ENCODE data around the gene TSPAN18. TPM values are rescaled to one million over a fixed set of nuclear protein-coding genes. Genes with fewer than 3 reads are reported as not detected.

Gene TSPAN18
- total RNA-seq, 6 donors from 2014 or later = 8.2 to 48.6 (median 17.5) TPM

- H3K4me1 ChIP-seq = peaks cover 0 to 7% (median 2%) of the 10 kb centered on the region in 4 donors
- H3K36me3 ChIP-seq = no peaks in the 10 kb centered on the region
- H3K27ac ChIP-seq = no peak overlapping the region
- no peak for ATAC-seq (ENCODE audit: low FRiP score in 2 of 2)
- no peak overlapping the region for H3K4me3 ChIP-seq
- TF ChIP-seq, protein P1, sequence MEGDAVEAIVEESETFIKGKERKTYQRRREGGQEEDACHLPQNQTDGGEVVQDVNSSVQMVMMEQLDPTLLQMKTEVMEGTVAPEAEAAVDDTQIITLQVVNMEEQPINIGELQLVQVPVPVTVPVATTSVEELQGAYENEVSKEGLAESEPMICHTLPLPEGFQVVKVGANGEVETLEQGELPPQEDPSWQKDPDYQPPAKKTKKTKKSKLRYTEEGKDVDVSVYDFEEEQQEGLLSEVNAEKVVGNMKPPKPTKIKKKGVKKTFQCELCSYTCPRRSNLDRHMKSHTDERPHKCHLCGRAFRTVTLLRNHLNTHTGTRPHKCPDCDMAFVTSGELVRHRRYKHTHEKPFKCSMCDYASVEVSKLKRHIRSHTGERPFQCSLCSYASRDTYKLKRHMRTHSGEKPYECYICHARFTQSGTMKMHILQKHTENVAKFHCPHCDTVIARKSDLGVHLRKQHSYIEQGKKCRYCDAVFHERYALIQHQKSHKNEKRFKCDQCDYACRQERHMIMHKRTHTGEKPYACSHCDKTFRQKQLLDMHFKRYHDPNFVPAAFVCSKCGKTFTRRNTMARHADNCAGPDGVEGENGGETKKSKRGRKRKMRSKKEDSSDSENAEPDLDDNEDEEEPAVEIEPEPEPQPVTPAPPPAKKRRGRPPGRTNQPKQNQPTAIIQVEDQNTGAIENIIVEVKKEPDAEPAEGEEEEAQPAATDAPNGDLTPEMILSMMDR (IDR thresholded peaks at IDR 0.05) = no peak
- no peak for TF ChIP-seq POLR2AphosphoS5 (IDR thresholded peaks at IDR 0.05)
- no peak for TF ChIP-seq EP300 (IDR thresholded peaks at IDR 0.05)
- no peak for TF ChIP-seq POLR2A (IDR thresholded peaks at IDR 0.05)
- peaks cover 0 to 5% (median 0%) of the 10 kb centered on the region in 4 donors for H3K9me3 ChIP-seq
- DNase-seq = no peak
- 86 to 94% methylated on average over 2 to 3 of the region's 3 CpGs for WGBS, 2 donors
- H3K27me3 ChIP-seq = no peaks in the 10 kb centered on the region
Observed at GRCh38 chr11:44874284-44874683, 147.5 kb downstream of the TSPAN18 start.

GRCh38 chr11:44875037-44875436 lies 148.3 kb downstream of the TSPAN18 start:
- Histone ChIP-seq H3K4me1 (peaks cover 0 to 7% (median 2%) of the 10 kb centered on the region in 4 donors), H3K36me3 (no peaks in the 10 kb centered on the region), H3K9me3 (peaks cover 0 to 5% (median 0%) of the 10 kb centered on the region in 4 donors), H3K4me3 (no peak overlapping the region), H3K27ac (no peak overlapping the region), H3K27me3 (no peaks in the 10 kb centered on the region)
- ATAC-seq (ENCODE audit: low FRiP score in 2 of 2) (no peak), DNase-seq (no peak)
- TF ChIP-seq POLR2A (IDR thresholded peaks at IDR 0.05) (no peak), EP300 (IDR thresholded peaks at IDR 0.05) (no peak), POLR2AphosphoS5 (IDR thresholded peaks at IDR 0.05) (no peak)
- TF ChIP-seq, protein P1 (IDR thresholded peaks at IDR 0.05) = no peak
- WGBS, 2 donors = 79 to 87% methylated on average over 3 to 4 of the region's 4 CpGs

DNA sequence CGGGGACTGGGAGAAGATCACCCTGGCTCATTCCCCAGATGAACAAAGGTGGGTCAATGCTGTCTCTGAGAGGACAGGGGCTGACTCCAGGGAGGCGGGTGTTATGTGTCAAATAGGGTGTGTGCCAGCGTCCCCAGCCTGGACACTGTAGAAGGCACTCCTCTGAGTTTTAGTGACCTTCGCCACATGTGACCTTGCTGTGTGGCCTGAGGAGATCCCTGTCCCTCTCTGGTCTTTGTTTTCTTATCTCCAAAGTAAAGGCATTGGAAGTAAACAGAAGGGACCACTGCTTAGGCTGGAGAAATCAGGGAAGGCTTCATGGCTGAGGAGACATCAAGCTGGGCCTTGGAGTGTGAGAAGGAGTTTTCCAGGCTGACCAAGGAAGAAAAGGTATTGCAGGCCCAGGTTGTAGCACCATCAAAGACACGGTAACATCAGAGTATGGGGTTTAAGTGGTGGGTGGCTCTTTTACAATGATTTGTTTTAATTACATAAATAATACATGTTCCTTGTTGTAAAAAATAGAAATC lies 149.5 kb downstream of the TSPAN18 start:
- no peak for DNase-seq
- TF ChIP-seq, protein P1 (IDR thresholded peaks at IDR 0.05) = no peak
- TF ChIP-seq EP300 (IDR thresholded peaks at IDR 0.05) = no peak
- no peak overlapping the region for H3K4me3 ChIP-seq
- peaks cover 0 to 7% (median 2%) of the 10 kb centered on the region in 4 donors for H3K4me1 ChIP-seq
- H3K27me3 ChIP-seq = no peaks in the 10 kb centered on the region
- 87 to 89% methylated on average over 5 of the region's 5 CpGs for WGBS, 2 donors
- ATAC-seq (ENCODE audit: low FRiP score in 2 of 2) = no peak
- H3K36me3 ChIP-seq = no peaks in the 10 kb centered on the region
- no peak overlapping the region for H3K27ac ChIP-seq
- no peaks in the 10 kb centered on the region for H3K9me3 ChIP-seq

DNA sequence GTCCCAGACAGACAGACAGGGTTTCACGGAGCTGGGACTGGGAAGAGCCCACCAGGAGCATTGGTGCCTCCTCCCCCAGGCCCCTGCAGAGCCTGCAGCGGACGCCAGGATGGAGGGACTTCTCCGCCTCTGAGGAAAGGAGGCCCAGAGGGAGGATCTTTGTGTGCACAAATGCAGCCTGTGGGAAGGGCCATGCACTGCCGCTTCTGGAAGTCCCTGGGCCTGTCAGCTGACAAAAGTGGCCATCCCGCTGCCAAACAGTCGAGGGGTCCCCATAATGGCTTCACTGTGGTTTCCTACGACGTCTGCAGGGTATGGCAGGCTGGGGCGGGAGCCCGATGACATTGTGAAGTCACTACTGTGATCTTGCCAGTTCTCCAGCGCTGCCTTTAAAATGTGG lies 150.1 kb downstream of the TSPAN18 start:
- Histone ChIP-seq H3K36me3 (no peaks in the 10 kb centered on the region), H3K9me3 (no peaks in the 10 kb centered on the region), H3K27ac (no peak overlapping the region), H3K4me1 (peaks cover 0 to 7% (median 2%) of the 10 kb centered on the region in 4 donors), H3K4me3 (no peak overlapping the region), H3K27me3 (no peaks in the 10 kb centered on the region)
- no peak for ATAC-seq (ENCODE audit: low FRiP score in 2 of 2)
- 68 to 86% methylated on average over 5 to 11 of the region's 12 CpGs for WGBS, 2 donors
- DNase-seq = no peak
- TF ChIP-seq, protein P1 (IDR thresholded peaks at IDR 0.05) = no peak
- TF ChIP-seq POLR2AphosphoS5 (IDR thresholded peaks at IDR 0.05) (no peak), POLR2A (IDR thresholded peaks at IDR 0.05) (no peak), EP300 (IDR thresholded peaks at IDR 0.05) (no peak)
